Neuronal stem cell (in vitro differentiated cells): ENCODE data around the gene AGER. TPM values are rescaled to one million over a fixed set of nuclear protein-coding genes. Genes with fewer than 3 reads are reported as not detected.

Source experiments
- small RNA-seq: library from polyadenylated mRNA; stranded (forward); fragments of <200 nt; extraction: miRNeasy Mini kit (QIAGEN cat#:217004); gene quantifications from one replicate; pipeline ENCODE3, GENCODE V24; 2013; ENCODE audit not compliant: insufficient read depth

AGER gene

Small RNAs within 50 kb of the gene (small RNA-seq; reads per million reads assigned to genes)
- gene AL662884.1 (not detected), gene MIR6833 (1.6 reads per million)
